Measurements from ENCODE around the gene ALOXE3.
A peak's percentile ranks its signal among the peaks of the same experiment; 100 is the strongest.

ALOXE3 gene

GRCh38 chr17:8117980-8118768, at the start of gene ALOXE3:
TSS of gene ALOXE3 (minus strand) at chr17:8118514. CDS start at chr17:8117990, 524 bp downstream.
- DNase-seq (ENCODE audit: low read depth in 2 of 2) = no peak

- DNase-seq (ENCODE audit: low read depth in 2 of 2) = no peak
Observed at GRCh38 chr17:8167526-8167925, 49.2 kb upstream of the ALOXE3 start.

- no peak for DNase-seq (ENCODE audit: low read depth in 2 of 2)
Observed at GRCh38 chr17:8166731-8167130, 48.4 kb upstream of the ALOXE3 start.

- DNase-seq (ENCODE audit: low read depth in 2 of 2) = no peak
Observed at GRCh38 chr17:8164815-8165131, 46.5 kb upstream of the ALOXE3 start.

GRCh38 chr17:8163978-8164814, 45.9 kb upstream of the ALOXE3 start:
- peak in 1 of 2 donors; percentile 59 for DNase-seq (ENCODE audit: low read depth in 2 of 2)

GRCh38 chr17:8162997-8163977, 45.0 kb upstream of the ALOXE3 start:
- no peak for DNase-seq (ENCODE audit: low read depth in 2 of 2)

GRCh38 chr17:8162233-8162996, 44.1 kb upstream of the ALOXE3 start, which contains the start of gene VAMP2:
TSS of gene VAMP2 (minus strand) at chr17:8162948. CDS start at chr17:8162879, 69 bp downstream.
- peak in 1 of 2 donors; percentile 74 for DNase-seq (ENCODE audit: low read depth in 2 of 2)

GRCh38 chr17:8161289-8162232, 43.2 kb upstream of the ALOXE3 start:
- DNase-seq (ENCODE audit: low read depth in 2 of 2) = no peak

GRCh38 chr17:8160741-8161221, 42.5 kb upstream of the ALOXE3 start:
- DNase-seq (ENCODE audit: low read depth in 2 of 2) = no peak

GRCh38 chr17:8160224-8160577, 41.9 kb upstream of the ALOXE3 start:
- no peak for DNase-seq (ENCODE audit: low read depth in 2 of 2)

- no peak for DNase-seq (ENCODE audit: low read depth in 2 of 2)
Observed at GRCh38 chr17:8159459-8160223, 41.3 kb upstream of the ALOXE3 start.

- DNase-seq (ENCODE audit: low read depth in 2 of 2) = no peak
Observed at GRCh38 chr17:8159032-8159400, 40.7 kb upstream of the ALOXE3 start.

- DNase-seq (ENCODE audit: low read depth in 2 of 2) = peak; percentile 78 to 89
Observed at GRCh38 chr17:8158267-8159031, 40.1 kb upstream of the ALOXE3 start.

- peak; percentile 99 to 100 for DNase-seq (ENCODE audit: low read depth in 2 of 2)
Observed at GRCh38 chr17:8156246-8156992, 38.1 kb upstream of the ALOXE3 start.

GRCh38 chr17:8155996-8156245, 37.6 kb upstream of the ALOXE3 start:
- DNase-seq (ENCODE audit: low read depth in 2 of 2) = no peak

GRCh38 chr17:8155231-8155995, 37.1 kb upstream of the ALOXE3 start:
- no peak for DNase-seq (ENCODE audit: low read depth in 2 of 2)

GRCh38 chr17:8154608-8155155, 36.4 kb upstream of the ALOXE3 start:
- no peak for DNase-seq (ENCODE audit: low read depth in 2 of 2)

All from activated CD4-positive, alpha-beta T cell treated with anti-CD3 and anti-CD28 coated beads for 24 hours (primary cell).